ENCODE measurements around the gene S100A11. TPM values are rescaled to one million over a fixed set of nuclear protein-coding genes. Genes with fewer than 3 reads are reported as not detected.

Gene S100A11
- polyA plus RNA-seq, 3 donors: 1,184 to 3,364 (median 2,621) TPM

- WGBS (ENCODE audit: insufficient coverage): 35% methylated on average over 9 of the region's 11 CpGs
- H4K20me1 ChIP-seq (ENCODE audit: insufficient read depth, low read length): no peaks in the 10 kb centered on the region
- intact Hi-C loops (cut with micrococcal nuclease): loop anchor here (1.0 to 10.0 kb wide), 4 partner anchors 115 to 402 kb away; no protein-coding TSS in a partner anchor
- peaks cover 31 to 38% (median 31%) of the 10 kb centered on the region in 3 donors for H3K27me3 Mint-ChIP-seq (ENCODE audit: low read depth in 3 of 3)
- peaks cover 9 to 43% of the 10 kb centered on the region in 2 donors for H3K27me3 ChIP-seq (ENCODE audit: control insufficient read depth in 2 of 2, insufficient read depth in 2 of 2, low read length in 2 of 2)
- no peaks in the 10 kb centered on the region for H3K9me3 ChIP-seq (replicated peaks in 1 of 2; ENCODE audit: control insufficient read depth in 1 of 2, insufficient read depth in 1 of 2, low read length in 2 of 2)
- H2AFZ ChIP-seq (ENCODE audit: insufficient read depth, low read depth, low read length, poor library complexity, severe bottlenecking): no peak overlapping the region
- H3K27ac ChIP-seq (ENCODE audit: low read depth in 1 of 2, low read length in 2 of 2): peak overlapping the region in 1 of 2 donors; percentile 98
- H3K4me2 ChIP-seq (replicated peaks; ENCODE audit: extremely low read depth, low read length, poor library complexity, severe bottlenecking): no peak overlapping the region
- no peak overlapping the region for H3K9ac ChIP-seq (ENCODE audit: insufficient read depth, low read length, poor library complexity, severe bottlenecking)
- peak; percentile 87 for TF ChIP-seq CTCF (IDR thresholded peaks at IDR 0.05)
- H3K79me2 ChIP-seq (ENCODE audit: insufficient read depth, low read length): peaks cover 5% of the 10 kb centered on the region
- peak overlapping the region in 1 of 2 donors; percentile 69 for H3K4me3 Mint-ChIP-seq
- peak overlapping the region in 6 of 7 donors; percentile 61 to 100 (median 82) for H3K27ac Mint-ChIP-seq
- H3K4me3 ChIP-seq (replicated peaks in 1 of 3; ENCODE audit: low read depth in 2 of 3, low read length in 3 of 3): no peak overlapping the region
- peaks cover 0 to 2% of the 10 kb centered on the region in 2 donors for H3K36me3 Mint-ChIP-seq
- no peaks in the 10 kb centered on the region for H3K36me3 ChIP-seq (replicated peaks in 1 of 2; ENCODE audit: control insufficient read depth in 1 of 2, insufficient read depth in 2 of 2, low read length in 2 of 2)
- H3K4me1 ChIP-seq (ENCODE audit: control insufficient read depth in 1 of 2, insufficient read depth in 2 of 2, low read length in 2 of 2): peaks cover 48% of the 10 kb centered on the region in 2 donors
- H3K4me1 Mint-ChIP-seq: peaks cover 48% of the 10 kb centered on the region
- peak; percentile 72 to 88 (median 86) for DNase-seq
- no peaks in the 10 kb centered on the region for H3K9me3 Mint-ChIP-seq
These were observed 15.8 kb upstream of the S100A11 start for GRCh38 chr1:152052606-152053005.

- peaks cover 0 to 2% of the 10 kb centered on the region in 2 donors for H3K36me3 Mint-ChIP-seq
- intact Hi-C loops (cut with micrococcal nuclease): loop anchor here (5.0 to 10.0 kb wide), 2 partner anchors 116 to 404 kb away; no protein-coding TSS in a partner anchor
- H3K4me1 Mint-ChIP-seq: peaks cover 64% of the 10 kb centered on the region
- peaks cover 0 to under 1% (median 0%) of the 10 kb centered on the region in 7 donors for H3K9me3 Mint-ChIP-seq
- H3K79me2 ChIP-seq (ENCODE audit: insufficient read depth, low read length): peaks cover 15% of the 10 kb centered on the region
- H3K4me2 ChIP-seq (replicated peaks; ENCODE audit: extremely low read depth, low read length, poor library complexity, severe bottlenecking): peak overlapping the region; percentile 18
- H3K27me3 ChIP-seq (ENCODE audit: control insufficient read depth in 2 of 2, insufficient read depth in 2 of 2, low read length in 2 of 2): peaks cover 6 to 30% of the 10 kb centered on the region in 2 donors
- no peaks in the 10 kb centered on the region for H3K36me3 ChIP-seq (replicated peaks in 1 of 2; ENCODE audit: control insufficient read depth in 1 of 2, insufficient read depth in 2 of 2, low read length in 2 of 2)
- no peaks in the 10 kb centered on the region for H3K9me3 ChIP-seq (replicated peaks in 1 of 2; ENCODE audit: control insufficient read depth in 1 of 2, insufficient read depth in 1 of 2, low read length in 2 of 2)
- whole genome bisulfite sequencing (ENCODE audit: insufficient coverage): 45% methylated on average over 4 of the region's 6 CpGs
- H3K4me1 ChIP-seq (ENCODE audit: control insufficient read depth in 1 of 2, insufficient read depth in 2 of 2, low read length in 2 of 2): peaks cover 63 to 64% of the 10 kb centered on the region in 2 donors
- peaks cover 22 to 28% (median 27%) of the 10 kb centered on the region in 3 donors for H3K27me3 Mint-ChIP-seq (ENCODE audit: low read depth in 3 of 3)
- H3K27ac Mint-ChIP-seq: peak overlapping the region; percentile 100
- peak overlapping the region; percentile 28 to 84 for H3K4me3 Mint-ChIP-seq
- DNase-seq: peak; percentile 46 to 65 (median 56)
- H3K9ac ChIP-seq (ENCODE audit: insufficient read depth, low read length, poor library complexity, severe bottlenecking): no peak overlapping the region
- H4K20me1 ChIP-seq (ENCODE audit: insufficient read depth, low read length): no peaks in the 10 kb centered on the region
- H2AFZ ChIP-seq (ENCODE audit: insufficient read depth, low read depth, low read length, poor library complexity, severe bottlenecking): peak overlapping the region; percentile 50
- H3K27ac ChIP-seq (ENCODE audit: low read depth in 1 of 2, low read length in 2 of 2): peak overlapping the region; percentile 56 to 98
- H3K4me3 ChIP-seq (replicated peaks in 1 of 3; ENCODE audit: low read depth in 2 of 3, low read length in 3 of 3): peak overlapping the region in 1 of 3 experiments; percentile 47
- TF ChIP-seq CTCF (IDR thresholded peaks at IDR 0.05): no peak
These were observed 14.3 kb upstream of the S100A11 start for GRCh38 chr1:152050886-152051675.

All from CD14-positive monocyte (primary cell).